HG03135 (cell line): ENCODE data around the gene GP1BA.
"Not testable (repeated sequence)": the region's sequence is repeated elsewhere in the genome, so short reads cannot be mapped to it uniquely, and the experiment has no call there.

Experiments
- ATAC-seq: cut with Tn5 transposase; IDR thresholded peaks from one replicate; pipeline ENCODE4 v1.9.1; 2021; ENCODE audit warnings: mild to moderate bottlenecking, moderate library complexity; ENCODE audit not compliant: unreplicated experiment

Gene GP1BA

DNA sequence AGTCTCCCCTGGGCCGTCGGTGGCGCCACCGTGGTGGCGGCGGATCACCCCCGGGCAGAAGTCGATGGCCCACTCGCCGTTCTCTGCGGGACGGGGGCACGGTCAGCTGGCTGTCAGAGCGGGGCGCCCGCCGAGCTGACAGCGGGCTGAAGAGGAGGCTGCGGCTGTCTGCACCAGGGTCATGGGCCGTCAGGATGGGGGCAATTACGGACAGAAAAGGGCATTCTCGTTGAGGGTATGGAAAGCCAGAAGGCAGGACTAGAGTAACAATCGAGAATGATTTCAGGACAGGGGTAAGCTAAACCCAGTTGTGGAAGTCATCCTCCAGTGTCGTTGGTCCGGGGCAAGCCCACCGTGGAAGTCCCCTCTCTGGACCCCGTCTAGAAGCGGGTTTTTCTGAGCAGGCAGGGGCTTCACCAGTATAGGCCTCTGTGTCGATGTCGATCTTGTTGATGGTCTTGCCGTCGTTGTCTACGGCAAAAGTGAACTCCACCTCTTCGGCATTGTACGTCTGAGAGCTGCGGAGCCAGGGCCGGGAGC, 30.9 kb upstream of the GP1BA start:
- no peak for ATAC-seq

- no peak for ATAC-seq
These were observed 30.3 kb upstream of the GP1BA start for GRCh38 chr17:4901648-4902344.

DNA sequence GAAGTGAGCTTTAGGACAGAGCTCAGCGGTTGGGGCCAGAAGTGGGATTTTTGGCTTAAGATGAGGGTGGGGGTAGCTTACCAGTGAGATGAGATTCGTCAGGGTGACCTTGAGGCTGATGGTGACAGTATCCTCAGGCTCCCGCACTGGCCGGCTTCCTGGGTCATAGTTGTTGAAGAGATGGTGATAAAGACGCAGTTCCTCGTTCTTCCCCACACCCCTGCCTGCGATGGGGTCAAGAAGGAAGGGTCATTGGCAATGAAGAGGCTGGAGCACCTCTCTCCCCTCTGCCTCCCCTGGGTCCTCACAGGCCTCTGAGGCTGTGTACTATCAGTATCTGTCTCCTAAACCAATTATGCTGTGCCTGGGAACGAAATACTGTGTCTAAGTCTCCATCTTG, 29.5 kb upstream of the GP1BA start:
- no peak for ATAC-seq

DNA sequence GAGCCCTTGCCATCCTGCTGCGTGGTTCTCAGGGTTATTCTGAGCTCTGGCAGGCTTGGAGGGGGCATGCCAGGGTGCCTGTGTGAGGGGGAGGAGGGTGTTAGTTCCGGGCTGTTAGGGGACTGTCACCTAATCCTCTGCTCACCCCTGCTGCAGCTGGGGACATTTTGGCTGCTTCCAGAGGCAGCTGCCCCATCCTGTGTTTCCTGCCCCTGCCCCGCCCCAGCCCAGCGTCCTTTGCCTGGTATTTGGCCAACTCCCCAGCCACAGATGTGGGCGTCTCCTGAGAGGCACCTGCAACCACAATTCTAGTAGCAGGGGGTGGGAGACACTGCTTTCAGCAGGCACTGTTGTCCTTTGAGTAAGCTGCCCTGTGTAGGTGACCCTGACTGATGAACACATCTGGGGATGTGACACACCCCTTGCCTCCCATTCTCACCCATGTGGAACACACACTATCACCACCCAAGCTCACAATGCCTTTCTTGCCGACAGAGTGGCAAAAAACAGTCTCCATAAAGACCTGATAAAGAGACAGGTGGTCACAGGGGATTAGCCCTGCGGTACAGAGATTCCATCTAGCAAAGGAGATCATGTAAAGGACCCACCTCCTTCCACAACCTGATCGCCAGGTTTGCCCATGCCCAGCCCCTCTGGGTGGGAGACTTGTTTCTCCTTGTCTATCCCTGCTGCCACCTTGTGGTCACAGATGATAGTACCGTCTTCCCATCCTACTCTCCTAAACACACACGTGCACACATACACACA, 28.8 kb upstream of the GP1BA start, which contains the start of gene CHRNE:
Gene CHRNE (minus strand): TSS at position 48 of the 768 bp plus-strand sequence. CDS start 35 bp downstream, at position 13.
- ATAC-seq = no peak

DNA sequence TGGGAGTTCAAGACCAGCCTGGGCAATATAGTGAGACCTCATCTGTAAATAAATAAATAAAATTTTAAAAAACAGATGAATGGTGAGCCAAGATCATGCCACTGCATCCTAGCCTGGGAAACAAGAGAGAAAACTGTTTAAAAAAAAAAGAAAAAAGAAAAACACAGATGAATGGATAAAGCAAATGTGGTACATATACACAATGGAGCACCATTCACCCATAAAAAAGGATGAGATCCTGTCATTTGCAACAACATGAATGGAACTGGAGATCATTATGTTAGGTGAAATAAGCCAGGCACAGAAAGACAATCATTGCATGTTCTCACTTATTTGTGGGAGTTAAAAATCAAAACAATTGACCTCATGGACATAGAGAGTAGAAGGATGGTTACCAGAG, 25.4 kb upstream of the GP1BA start:
- not testable (repeated sequence) for ATAC-seq

GRCh38 chr17:4908301-4908700, 23.8 kb upstream of the GP1BA start:
- no peak for ATAC-seq

GRCh38 chr17:4908711-4909496, 23.2 kb upstream of the GP1BA start:
- peak; percentile 66 for ATAC-seq

GRCh38 chr17:4913994-4914393, 18.1 kb upstream of the GP1BA start:
- ATAC-seq = no peak

DNA sequence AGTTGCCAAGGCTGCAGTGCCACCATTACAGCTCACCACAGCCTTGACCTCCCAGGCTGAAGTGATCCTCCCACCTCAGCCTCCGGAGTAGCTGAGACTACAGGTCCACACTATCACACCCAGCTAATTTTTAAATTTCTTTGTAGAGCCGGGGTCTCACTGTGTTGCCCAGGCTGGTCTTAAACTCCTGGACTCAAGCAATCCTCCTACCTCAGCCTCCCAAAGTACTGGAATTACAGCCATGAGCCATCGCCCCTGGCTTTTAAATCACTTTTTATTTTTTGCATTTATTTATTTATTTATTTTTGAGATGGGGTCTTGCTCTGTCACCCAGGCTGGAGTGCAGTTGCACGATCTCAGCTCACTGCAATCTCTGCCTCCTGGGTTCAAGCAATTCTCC, 17.5 kb upstream of the GP1BA start:
- not testable (repeated sequence) for ATAC-seq

- ATAC-seq = no peak
These were observed 12.5 kb upstream of the GP1BA start for GRCh38 chr17:4919511-4920047.

GRCh38 chr17:4920351-4921048, 11.6 kb upstream of the GP1BA start:
- no peak for ATAC-seq

DNA sequence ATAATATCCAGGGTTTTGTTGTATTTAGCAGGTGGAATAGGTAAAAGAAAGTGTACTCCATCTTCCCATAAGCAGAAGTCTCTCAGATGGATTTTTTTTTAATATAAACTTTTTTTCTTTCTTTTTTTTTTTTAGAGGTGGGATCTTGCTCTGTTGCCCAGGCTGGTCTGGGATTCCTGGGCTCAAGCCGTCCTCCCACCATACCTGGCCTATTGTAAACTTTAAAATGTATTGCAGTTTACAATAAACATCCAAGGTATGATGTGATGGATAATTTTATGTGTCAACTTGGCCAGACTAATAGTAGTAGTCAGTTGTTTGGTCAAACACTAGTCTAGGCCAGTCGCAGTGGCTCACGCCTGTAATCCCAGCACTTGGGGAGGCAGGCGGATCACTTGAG, 10.8 kb upstream of the GP1BA start:
- ATAC-seq = no peak

DNA sequence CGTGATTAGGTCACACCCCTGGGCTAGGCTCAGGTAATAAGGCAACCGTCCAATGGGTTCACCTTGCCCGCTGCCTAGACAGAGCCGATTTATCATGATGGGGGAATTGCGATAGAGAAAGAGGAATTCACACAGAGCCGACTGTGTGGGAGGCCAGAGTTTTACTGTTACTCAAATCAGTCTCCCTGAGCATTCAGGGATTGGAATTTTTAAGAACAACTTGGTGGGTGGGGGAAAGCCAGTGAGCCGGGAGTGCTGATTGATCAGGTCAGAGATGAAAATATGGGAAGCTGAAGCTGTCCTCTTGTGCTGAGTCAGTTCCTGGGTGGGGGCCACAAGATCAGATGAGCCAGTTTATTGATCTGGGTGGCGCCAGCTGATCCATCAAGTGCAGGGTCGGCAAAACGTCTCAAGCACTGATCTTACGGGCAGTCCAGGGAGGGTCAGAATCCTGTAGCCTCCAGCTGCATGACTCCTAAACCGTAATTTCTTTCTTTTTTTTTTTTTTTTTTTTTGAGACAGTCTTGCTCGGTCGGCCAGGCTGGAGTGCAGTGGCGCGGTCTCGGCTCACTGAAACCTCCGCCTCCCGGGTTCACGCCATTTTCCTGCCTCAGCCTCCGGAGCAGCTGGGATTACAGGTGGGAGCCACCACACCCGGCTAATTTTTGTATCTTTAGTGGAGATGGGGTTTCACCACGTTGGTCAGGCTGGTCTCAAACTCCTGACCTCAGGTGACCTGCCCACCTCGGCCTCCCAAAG, 5.3 kb upstream of the GP1BA start:
- ATAC-seq = not testable (repeated sequence)

GRCh38 chr17:4928881-4929280, 3.2 kb upstream of the GP1BA start:
- no peak for ATAC-seq

- ATAC-seq = no peak
These were observed 679 bp downstream of the GP1BA start for GRCh38 chr17:4932756-4933155.

DNA sequence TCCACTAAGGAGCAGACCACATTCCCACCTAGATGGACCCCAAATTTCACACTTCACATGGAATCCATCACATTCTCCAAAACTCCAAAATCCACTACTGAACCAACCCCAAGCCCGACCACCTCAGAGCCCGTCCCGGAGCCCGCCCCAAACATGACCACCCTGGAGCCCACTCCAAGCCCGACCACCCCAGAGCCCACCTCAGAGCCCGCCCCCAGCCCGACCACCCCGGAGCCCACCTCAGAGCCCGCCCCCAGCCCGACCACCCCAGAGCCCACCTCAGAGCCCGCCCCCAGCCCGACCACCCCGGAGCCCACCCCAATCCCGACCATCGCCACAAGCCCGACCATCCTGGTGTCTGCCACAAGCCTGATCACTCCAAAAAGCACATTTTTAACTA, 1.6 kb downstream of the GP1BA start:
- no peak for ATAC-seq

DNA sequence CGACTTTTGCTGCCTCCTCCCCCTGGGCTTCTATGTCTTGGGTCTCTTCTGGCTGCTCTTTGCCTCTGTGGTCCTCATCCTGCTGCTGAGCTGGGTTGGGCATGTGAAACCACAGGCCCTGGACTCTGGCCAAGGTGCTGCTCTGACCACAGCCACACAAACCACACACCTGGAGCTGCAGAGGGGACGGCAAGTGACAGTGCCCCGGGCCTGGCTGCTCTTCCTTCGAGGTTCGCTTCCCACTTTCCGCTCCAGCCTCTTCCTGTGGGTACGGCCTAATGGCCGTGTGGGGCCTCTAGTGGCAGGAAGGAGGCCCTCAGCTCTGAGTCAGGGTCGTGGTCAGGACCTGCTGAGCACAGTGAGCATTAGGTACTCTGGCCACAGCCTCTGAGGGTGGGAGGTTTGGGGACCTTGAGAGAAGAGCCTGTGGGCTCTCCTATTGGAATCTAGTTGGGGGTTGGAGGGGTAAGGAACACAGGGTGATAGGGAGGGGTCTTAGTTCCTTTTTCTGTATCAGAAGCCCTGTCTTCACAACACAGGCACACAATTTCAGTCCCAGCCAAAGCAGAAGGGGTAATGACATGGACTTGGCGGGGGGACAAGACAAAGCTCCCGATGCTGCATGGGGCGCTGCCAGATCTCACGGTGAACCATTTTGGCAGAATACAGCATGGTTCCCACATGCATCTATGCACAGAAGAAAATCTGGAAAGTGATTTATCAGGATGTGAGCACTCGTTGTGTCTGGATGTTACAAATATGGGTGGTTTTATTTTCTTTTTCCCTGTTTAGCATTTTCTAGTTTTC, 2.3 kb downstream of the GP1BA start:
- ATAC-seq = no peak

DNA sequence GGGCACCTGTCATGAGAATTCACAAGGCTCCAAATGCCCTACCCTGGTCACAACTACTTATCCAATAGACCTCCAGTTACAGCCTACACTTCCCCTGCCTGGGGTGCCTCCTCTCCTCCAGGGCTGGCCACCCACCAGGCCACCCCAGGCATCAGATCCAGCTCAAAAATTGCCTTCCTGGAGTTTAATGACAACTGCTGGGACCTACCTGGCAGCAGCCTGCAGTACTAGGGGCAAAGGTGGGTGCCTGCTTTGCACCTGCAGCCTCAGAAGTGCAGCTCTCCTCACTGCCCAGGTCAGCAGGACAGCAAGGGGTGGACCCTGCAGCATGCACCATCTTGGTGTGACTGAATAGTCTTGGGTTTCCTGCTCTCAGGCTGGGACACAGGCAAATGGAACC, 3.6 kb downstream of the GP1BA start:
- no peak for ATAC-seq

GRCh38 chr17:4936436-4936835, 4.4 kb downstream of the GP1BA start:
- ATAC-seq = no peak
